ENCODE data around the gene EFCAB8. TPM values are rescaled to one million over a fixed set of nuclear protein-coding genes. Genes with fewer than 3 reads are reported as not detected.

Gene EFCAB8
- total and polyA plus RNA-seq, 2 donors from 2014 or later: 0.13 TPM; not detected in 1

DNA sequence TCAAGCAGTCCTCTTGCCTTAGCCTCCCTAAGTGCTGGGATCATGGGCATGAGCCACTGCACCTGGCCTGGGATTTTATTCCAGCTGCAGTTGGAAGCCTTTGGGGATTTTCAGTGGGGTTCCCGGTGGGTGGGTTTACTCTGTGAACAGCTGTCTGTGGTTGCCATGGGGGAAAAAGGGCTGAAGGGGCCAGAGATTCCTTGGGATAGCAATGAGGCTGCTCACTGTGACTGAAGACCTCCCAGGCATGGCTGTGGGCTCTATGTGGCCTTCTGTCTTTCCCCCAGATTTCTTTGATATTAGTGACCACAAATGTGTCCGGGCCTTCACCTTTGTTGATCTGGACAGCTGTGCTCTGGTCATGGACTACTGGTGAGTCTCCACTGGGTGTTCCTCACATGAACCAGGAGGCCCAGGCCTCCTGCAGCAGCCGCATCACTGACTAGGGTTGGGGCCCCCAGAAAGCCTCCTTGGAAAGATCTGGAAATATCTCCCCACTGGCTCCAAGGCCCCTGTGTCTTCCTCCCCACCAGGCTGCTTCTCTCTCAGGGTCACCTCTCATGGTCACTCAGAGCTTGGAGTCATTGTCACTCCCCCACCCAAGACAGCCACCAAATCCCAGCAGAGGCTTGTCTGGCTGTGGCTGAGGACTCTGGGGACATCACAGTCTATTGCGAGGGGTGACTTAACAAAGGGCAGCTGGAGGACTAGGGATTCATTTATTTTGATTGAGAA lies 33.4 kb downstream of the EFCAB8 start:
- no peak overlapping the region for H3K9ac ChIP-seq (ENCODE audit: low read length in 3 of 3)
- DNase-seq (no peak), FAIRE-seq (no peak)
- H3K27ac ChIP-seq (ENCODE audit: low read depth in 2 of 2, low read length in 2 of 2): no peak overlapping the region
- no peaks in the 10 kb centered on the region for H3K9me3 ChIP-seq (ENCODE audit: control insufficient read depth in 2 of 3, insufficient read depth in 1 of 3, low read length in 3 of 3)
- H3K4me1 ChIP-seq (ENCODE audit: control insufficient read depth in 2 of 3, insufficient read depth in 2 of 3, low read depth in 1 of 3, low read length in 3 of 3): no peaks in the 10 kb centered on the region
- H3K36me3 ChIP-seq (ENCODE audit: control insufficient read depth in 2 of 3, insufficient read depth in 3 of 3, low read length in 3 of 3): no peaks in the 10 kb centered on the region
- TF ChIP-seq, protein P1, sequence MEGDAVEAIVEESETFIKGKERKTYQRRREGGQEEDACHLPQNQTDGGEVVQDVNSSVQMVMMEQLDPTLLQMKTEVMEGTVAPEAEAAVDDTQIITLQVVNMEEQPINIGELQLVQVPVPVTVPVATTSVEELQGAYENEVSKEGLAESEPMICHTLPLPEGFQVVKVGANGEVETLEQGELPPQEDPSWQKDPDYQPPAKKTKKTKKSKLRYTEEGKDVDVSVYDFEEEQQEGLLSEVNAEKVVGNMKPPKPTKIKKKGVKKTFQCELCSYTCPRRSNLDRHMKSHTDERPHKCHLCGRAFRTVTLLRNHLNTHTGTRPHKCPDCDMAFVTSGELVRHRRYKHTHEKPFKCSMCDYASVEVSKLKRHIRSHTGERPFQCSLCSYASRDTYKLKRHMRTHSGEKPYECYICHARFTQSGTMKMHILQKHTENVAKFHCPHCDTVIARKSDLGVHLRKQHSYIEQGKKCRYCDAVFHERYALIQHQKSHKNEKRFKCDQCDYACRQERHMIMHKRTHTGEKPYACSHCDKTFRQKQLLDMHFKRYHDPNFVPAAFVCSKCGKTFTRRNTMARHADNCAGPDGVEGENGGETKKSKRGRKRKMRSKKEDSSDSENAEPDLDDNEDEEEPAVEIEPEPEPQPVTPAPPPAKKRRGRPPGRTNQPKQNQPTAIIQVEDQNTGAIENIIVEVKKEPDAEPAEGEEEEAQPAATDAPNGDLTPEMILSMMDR (IDR thresholded peaks at IDR 0.05; ENCODE audit: borderline replicate concordance, extremely low read depth, insufficient read depth): no peak
- intact Hi-C loops (cut with DNase I): no loop called here
- no peak overlapping the region for H3K4me3 ChIP-seq (ENCODE audit: low read length in 3 of 3)
- no peaks in the 10 kb centered on the region for H3K27me3 ChIP-seq (ENCODE audit: control insufficient read depth, insufficient read depth, low read length)

DNA sequence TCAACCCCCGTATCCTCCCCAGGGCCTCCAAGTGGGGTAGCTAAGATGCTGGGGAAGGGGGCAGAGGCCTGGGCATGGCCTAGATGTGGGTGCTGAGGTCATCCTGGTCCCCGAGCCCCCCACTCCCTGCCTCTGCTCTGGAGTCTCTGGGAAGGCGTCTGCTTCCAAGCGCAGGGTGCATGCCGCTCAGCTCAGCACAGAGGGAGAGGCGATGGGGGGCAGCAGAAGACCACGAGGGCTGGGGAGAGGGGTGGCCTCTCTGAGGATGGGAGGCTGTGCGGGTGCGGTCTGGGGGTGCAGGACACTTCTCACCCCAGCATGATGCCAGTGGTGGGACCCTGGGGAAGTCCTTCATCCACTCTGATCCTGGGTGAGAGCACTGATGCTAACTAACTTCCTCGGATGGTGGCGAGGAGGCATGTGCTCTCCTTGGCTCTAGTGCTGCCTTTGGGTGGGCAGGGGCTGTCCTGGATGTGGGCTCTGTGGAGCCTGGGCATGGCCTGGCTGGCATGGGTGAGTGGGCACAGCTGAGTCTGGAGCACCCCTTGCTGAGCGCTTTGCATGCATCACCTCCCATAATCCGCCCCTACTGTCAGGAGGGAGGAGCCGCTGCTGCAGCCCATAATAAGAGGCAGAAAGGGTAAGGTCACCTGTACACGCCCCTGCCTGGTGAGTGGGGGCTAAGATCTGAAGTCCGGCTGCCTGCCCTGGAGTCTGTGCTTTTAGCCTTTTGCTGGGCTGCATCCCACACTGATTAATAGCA lies 34.7 kb downstream of the EFCAB8 start:
- H3K27ac ChIP-seq (ENCODE audit: low read depth in 2 of 2, low read length in 2 of 2): no peak overlapping the region
- FAIRE-seq: no peak
- H3K4me1 ChIP-seq (ENCODE audit: control insufficient read depth in 2 of 3, insufficient read depth in 2 of 3, low read depth in 1 of 3, low read length in 3 of 3): no peaks in the 10 kb centered on the region
- no peaks in the 10 kb centered on the region for H3K9me3 ChIP-seq (ENCODE audit: control insufficient read depth in 2 of 3, insufficient read depth in 1 of 3, low read length in 3 of 3)
- no peaks in the 10 kb centered on the region for H3K27me3 ChIP-seq (ENCODE audit: control insufficient read depth, insufficient read depth, low read length)
- no peak overlapping the region for H3K4me3 ChIP-seq (ENCODE audit: low read length in 3 of 3)
- TF ChIP-seq, protein P1 (IDR thresholded peaks at IDR 0.05; ENCODE audit: borderline replicate concordance, extremely low read depth, insufficient read depth): no peak
- no peaks in the 10 kb centered on the region for H3K36me3 ChIP-seq (ENCODE audit: control insufficient read depth in 2 of 3, insufficient read depth in 3 of 3, low read length in 3 of 3)
- intact Hi-C loops (cut with DNase I): no loop called here
- DNase-seq: peak in 4 of 5 donors; percentile 46 to 64 (median 62)
- H3K9ac ChIP-seq (ENCODE audit: low read length in 3 of 3): no peak overlapping the region

DNA sequence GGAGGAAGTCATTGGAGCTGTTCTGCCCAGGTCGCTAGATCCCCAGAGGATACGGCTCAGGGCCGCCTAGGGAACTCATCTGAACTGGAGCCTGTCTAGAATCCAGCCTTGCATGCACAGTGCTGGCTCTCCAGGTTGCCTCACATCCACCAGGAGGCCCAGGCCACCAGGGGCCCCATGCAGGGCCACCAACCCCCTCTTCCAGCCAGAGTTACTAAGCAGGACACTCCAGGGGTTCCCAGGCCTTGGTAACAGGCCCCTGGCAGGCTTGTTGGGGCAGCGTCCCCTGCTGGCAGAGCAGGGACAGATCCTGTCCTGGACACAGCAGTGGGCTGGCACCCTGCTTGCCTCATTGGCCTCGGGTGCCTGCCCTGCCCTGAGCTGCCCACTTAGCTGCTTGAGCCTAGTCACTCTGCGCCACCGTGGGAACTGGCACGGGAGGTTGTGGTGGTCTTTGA lies 35.3 kb downstream of the EFCAB8 start:
- H3K4me1 ChIP-seq (ENCODE audit: control insufficient read depth in 2 of 3, insufficient read depth in 2 of 3, low read depth in 1 of 3, low read length in 3 of 3): no peaks in the 10 kb centered on the region
- DNase-seq (peak in 2 of 5 donors; percentile 53 to 66), FAIRE-seq (no peak)
- intact Hi-C loops (cut with DNase I): no loop called here
- H3K4me3 ChIP-seq (ENCODE audit: low read length in 3 of 3): no peak overlapping the region
- H3K36me3 ChIP-seq (ENCODE audit: control insufficient read depth in 2 of 3, insufficient read depth in 3 of 3, low read length in 3 of 3): no peaks in the 10 kb centered on the region
- no peak overlapping the region for H3K9ac ChIP-seq (ENCODE audit: low read length in 3 of 3)
- H3K27me3 ChIP-seq (ENCODE audit: control insufficient read depth, insufficient read depth, low read length): no peaks in the 10 kb centered on the region
- no peaks in the 10 kb centered on the region for H3K9me3 ChIP-seq (ENCODE audit: control insufficient read depth in 2 of 3, insufficient read depth in 1 of 3, low read length in 3 of 3)
- no peak overlapping the region for H3K27ac ChIP-seq (ENCODE audit: low read depth in 2 of 2, low read length in 2 of 2)
- TF ChIP-seq, protein P1 (IDR thresholded peaks at IDR 0.05; ENCODE audit: borderline replicate concordance, extremely low read depth, insufficient read depth): peak; percentile 1

Data from kidney (tissue), 14 donors.